SJCRH30 (cell line): ENCODE data around the gene RYR3. TPM values are rescaled to one million over a fixed set of nuclear protein-coding genes. Genes with fewer than 3 reads are reported as not detected.

ENCODE experiments used
- DNase-seq, 2 experiments: peaks; one replicate each; pipeline ENCODE4 v3.0.0-alpha.2; 2015 to 2020
- H3K27ac ChIP-seq: fragments of 250-450 bp; sonication (Bioruptor Pico); 2 replicates; pipeline ENCODE4 v1.5.1; 2020; ENCODE audit warnings: mild to moderate bottlenecking, moderate library complexity
- H3K27me3 ChIP-seq: fragments of 250-450 bp; sonication (Bioruptor Pico); 2 replicates; pipeline ENCODE4 v1.5.1; 2020; ENCODE audit warnings: mild to moderate bottlenecking, moderate library complexity
- H3K36me3 ChIP-seq: fragments of 250-450 bp; sonication (Bioruptor Pico); 2 replicates; pipeline ENCODE4 v1.5.1; 2020; ENCODE audit warnings: mild to moderate bottlenecking, moderate library complexity
- H3K4me1 ChIP-seq: fragments of 250-450 bp; sonication (Bioruptor Pico); 2 replicates; pipeline ENCODE4 v1.5.1; 2020; ENCODE audit warnings: mild to moderate bottlenecking, moderate library complexity
- H3K4me3 ChIP-seq: fragments of 250-450 bp; sonication (Bioruptor Pico); 2 replicates; pipeline ENCODE4 v1.5.1; 2020; ENCODE audit warnings: mild to moderate bottlenecking, moderate library complexity
- H3K9me3 ChIP-seq: fragments of 250-450 bp; sonication (Bioruptor Pico); replicated peaks from 2 replicates; pipeline ENCODE4 v1.5.1; 2020; ENCODE audit warnings: mild to moderate bottlenecking, moderate library complexity
- total RNA-seq: library from RNA; depleted of rRNA; stranded (reverse); fragments of >200 nt; shearing (Covaris generic); gene quantifications from 2 replicates; pipeline ENCODE4 v1.2.3, GENCODE V29; 2014

Gene RYR3
- total RNA-seq, 1 experiment from 2014 or later, result 23.4 TPM

DNA sequence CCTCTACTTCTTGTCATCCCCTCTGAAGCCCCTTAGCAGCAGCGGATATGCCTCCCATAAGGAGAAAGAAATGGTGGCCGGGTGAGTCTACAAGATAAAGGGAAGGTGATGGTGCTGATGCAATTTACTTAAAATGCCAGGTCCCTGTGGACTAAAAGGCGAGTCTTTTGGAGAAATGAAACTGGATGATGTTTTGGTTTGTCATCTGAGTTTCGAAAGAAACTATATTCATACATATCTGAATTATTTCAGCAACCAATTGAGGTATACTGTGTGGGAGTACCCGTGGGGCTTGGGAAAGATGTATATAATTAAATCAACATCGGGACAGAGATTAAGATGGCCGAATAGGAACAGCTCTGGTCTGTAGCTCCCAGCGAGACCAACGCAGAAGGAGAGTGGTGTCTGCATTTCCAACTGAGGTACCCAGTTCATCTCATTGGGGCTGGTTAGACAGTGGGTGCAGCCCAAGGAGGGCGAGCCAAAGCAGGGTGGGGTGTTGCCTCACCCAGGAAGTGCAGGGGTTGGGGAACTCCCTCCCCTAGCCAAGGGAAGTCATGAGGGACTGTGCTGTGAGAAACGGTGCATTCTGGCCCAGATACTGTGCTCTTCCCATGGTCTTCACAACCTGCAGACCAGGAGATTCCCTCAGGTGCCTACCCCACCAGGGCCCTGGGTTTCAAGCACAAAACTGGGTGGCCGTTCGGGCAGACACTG is 446.9 kb downstream of the RYR3 start:
- Histone ChIP-seq H3K4me1 (no peaks in the 10 kb centered on the region), H3K9me3 (no peaks in the 10 kb centered on the region), H3K4me3 (no peak overlapping the region)

DNA sequence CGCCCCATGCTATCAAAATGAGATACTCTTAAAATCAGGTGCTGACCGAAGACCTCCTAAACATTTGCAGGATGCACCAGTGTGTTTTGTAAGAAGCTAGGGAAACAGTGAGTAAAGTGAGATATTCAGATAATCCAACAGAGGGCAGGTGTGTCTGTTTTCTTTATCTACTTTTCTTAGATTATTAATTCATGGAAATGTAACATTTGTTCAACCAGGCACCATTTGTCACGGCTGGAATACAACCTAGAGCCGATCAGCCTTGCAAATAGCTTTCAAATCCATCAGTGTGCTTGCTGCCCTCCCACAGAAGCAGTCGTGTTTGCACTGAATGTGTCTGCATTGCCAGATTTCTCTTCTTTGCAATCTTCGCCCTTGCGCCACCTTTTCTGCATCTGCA is 455.6 kb downstream of the RYR3 start:
- Histone ChIP-seq H3K4me1 (no peaks in the 10 kb centered on the region), H3K27me3 (no peaks in the 10 kb centered on the region), H3K36me3 (peaks cover 12% of the 10 kb centered on the region), H3K4me3 (no peak overlapping the region), H3K27ac (no peak overlapping the region), H3K9me3 (no peaks in the 10 kb centered on the region)
- no peak for DNase-seq

More for the DNA sequence above, 446.9 kb downstream of the RYR3 start:
- no peak overlapping the region for H3K27ac ChIP-seq
- H3K36me3 ChIP-seq, result peaks cover 40% of the 10 kb centered on the region
- H3K27me3 ChIP-seq, result no peaks in the 10 kb centered on the region
- no peak for DNase-seq

DNA sequence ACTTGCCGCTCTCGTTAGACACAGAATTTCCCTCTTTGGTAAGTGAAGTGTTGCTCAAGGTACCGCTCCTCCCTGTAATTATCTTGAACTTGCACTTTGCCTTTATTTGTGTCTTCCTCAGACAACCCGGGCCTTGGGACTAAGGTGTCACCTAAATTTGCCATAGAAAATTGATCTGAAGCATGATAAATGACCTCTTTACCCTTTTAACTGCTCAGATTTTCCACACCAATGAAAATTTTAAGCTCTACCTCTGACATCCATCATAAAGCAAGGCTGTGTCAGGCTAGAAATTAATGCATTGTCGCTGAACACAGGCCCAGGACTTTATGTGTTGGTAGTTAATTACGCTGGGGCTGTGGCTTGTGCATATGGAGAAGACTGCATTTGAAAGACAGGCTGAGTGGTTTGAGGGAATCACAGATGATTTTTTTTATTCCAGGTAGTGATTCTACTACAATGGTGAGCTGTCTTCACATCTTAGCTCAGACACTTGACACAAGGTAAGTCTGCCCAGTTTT is 458.0 kb downstream of the RYR3 start:
- Histone ChIP-seq H3K27me3 (no peaks in the 10 kb centered on the region), H3K27ac (no peak overlapping the region), H3K4me3 (no peak overlapping the region), H3K9me3 (no peaks in the 10 kb centered on the region), H3K4me1 (no peaks in the 10 kb centered on the region), H3K36me3 (peaks cover 19% of the 10 kb centered on the region)
- DNase-seq, result no peak

DNA sequence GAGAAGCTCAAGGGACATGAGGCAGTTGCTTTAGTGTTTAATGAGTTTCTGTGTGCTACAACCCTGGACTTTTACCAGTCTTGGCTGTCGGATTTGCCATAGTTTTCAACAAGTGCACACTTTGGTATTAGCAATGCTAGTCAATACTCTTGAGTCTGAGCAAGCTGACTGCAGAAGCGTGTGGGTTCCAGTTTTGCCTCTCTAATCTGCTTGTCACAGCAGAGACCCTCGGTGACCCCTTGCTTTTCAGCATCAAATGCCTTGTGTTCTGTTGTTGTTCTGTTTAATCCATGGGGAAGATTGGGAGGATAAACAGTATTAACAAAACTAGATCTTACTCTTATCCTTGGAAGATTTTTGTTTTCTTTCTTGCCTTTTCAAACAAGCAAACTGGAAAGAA is 463.2 kb downstream of the RYR3 start:
- H3K27me3 ChIP-seq, result no peaks in the 10 kb centered on the region
- no peaks in the 10 kb centered on the region for H3K9me3 ChIP-seq
- H3K4me3 ChIP-seq, result no peak overlapping the region
- H3K36me3 ChIP-seq, result peaks cover 40% of the 10 kb centered on the region
- no peak for DNase-seq
- no peaks in the 10 kb centered on the region for H3K4me1 ChIP-seq
- H3K27ac ChIP-seq, result no peak overlapping the region

DNA sequence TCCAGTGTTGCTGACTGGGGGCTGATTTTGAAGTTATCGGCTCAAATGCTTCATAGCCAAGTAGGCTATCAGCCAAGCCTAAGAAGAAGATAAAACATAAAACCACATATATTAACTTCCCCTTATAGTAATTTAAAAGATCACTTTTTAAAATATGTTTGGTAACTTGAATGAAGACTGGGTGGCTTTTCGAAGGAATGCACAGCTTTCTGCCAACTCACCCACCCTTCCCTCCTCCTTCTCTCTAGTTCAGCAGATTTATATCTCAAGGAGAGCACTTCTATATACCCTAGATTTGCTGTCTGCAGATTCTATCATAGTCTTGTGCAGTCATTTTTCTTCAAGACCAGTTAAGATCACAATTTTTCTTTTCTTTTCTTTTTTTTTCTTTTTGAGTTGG is 468.1 kb downstream of the RYR3 start:
- Histone ChIP-seq H3K36me3 (peaks cover 37% of the 10 kb centered on the region), H3K27me3 (no peaks in the 10 kb centered on the region), H3K9me3 (no peaks in the 10 kb centered on the region), H3K4me3 (no peak overlapping the region), H3K4me1 (peaks cover 4% of the 10 kb centered on the region; the same call in 1 of the 2 replicates), H3K27ac (no peak overlapping the region)
- DNase-seq, result no peak

DNA sequence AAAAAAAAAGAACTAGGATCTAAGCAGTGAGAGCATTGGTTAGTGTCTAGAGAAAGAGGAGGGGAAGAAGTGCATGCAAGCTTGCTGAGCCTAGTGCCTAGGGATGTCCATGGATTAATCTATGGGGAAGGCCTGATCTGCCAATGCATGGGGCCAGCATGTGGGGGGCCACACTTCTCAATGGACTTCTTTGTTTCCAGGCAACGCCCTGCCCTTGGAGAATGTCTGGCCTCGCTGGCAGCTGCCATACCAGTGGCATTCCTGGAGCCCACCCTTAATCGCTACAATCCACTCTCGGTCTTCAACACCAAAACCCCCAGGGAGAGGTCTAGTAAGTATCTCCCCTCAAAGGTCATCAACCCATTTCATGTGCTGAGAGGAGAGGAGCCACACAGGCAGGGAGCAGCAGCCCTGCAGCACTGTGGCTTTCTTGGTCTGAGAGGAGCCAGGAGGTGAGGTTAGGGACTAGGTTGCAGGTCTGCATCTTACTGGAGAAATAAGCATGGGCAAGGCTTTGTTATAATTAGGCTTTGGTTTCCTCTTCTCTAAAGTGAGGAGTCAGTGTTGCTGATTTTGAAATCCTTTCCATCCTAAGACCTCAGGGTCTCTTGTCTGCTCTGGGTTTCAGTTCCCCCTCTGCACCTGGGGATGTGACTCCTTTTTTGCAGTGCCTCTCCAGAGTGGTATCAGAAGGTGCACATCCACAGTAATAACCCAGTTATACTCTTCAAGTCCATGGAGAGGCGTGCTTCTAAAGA is 469.4 kb downstream of the RYR3 start:
- no peaks in the 10 kb centered on the region for H3K27me3 ChIP-seq
- no peaks in the 10 kb centered on the region for H3K9me3 ChIP-seq
- no peak overlapping the region; the same call in 1 of the 2 replicates for H3K27ac ChIP-seq
- H3K4me3 ChIP-seq, result no peak overlapping the region
- H3K4me1 ChIP-seq, result peaks cover 4% of the 10 kb centered on the region; the same call in 1 of the 2 replicates
- peaks cover 43% of the 10 kb centered on the region for H3K36me3 ChIP-seq
- DNase-seq, result peak; percentile 59 to 69

DNA sequence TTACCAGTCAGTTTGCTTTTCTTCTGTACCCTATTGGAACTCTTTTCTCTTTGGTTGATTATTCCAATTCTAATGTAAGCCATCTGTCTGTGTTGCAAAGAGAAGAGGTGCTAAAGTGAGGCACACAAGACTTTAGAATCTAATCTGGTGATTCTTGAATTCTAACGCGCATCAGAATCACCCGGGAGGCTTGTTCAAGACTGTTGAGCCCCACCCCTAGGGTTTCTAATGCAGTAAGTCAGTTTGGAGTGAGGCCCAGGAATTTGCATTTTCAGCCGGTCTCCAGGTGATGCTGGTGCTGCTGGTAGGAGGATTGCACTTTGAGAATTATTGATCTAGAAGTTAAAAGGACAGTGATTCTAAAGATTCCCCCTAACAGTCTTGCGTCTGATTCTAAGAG is 472.2 kb downstream of the RYR3 start:
- peaks cover 28% of the 10 kb centered on the region for H3K36me3 ChIP-seq
- H3K9me3 ChIP-seq, result no peaks in the 10 kb centered on the region
- peaks cover 4% of the 10 kb centered on the region; the same call in 1 of the 2 replicates for H3K4me1 ChIP-seq
- H3K4me3 ChIP-seq, result no peak overlapping the region
- H3K27me3 ChIP-seq, result no peaks in the 10 kb centered on the region
- no peak for DNase-seq
- H3K27ac ChIP-seq, result no peak overlapping the region

DNA sequence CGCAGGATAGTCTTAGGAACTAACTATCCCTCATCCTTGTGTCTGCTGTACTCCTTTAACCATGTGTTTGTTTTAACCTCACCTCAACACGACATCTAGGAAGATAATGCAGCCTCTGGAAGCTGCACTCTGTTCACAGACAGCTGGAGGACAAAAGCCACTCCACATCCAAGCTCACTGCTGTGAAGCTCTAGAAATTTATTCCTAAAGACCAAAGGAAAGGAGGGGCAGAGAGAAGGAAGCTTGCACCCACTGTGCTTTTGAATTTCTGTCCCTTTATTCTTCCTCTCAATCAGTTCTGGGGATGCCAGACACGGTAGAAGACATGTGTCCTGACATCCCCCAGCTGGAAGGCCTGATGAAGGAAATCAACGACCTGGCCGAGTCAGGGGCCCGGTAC is 474.6 kb downstream of the RYR3 start:
- Histone ChIP-seq H3K9me3 (no peaks in the 10 kb centered on the region), H3K27ac (no peak overlapping the region), H3K4me1 (peaks cover 1% of the 10 kb centered on the region; the same call in 1 of the 2 replicates), H3K36me3 (peaks cover 22% of the 10 kb centered on the region), H3K4me3 (no peak overlapping the region), H3K27me3 (no peaks in the 10 kb centered on the region)
- no peak for DNase-seq

DNA sequence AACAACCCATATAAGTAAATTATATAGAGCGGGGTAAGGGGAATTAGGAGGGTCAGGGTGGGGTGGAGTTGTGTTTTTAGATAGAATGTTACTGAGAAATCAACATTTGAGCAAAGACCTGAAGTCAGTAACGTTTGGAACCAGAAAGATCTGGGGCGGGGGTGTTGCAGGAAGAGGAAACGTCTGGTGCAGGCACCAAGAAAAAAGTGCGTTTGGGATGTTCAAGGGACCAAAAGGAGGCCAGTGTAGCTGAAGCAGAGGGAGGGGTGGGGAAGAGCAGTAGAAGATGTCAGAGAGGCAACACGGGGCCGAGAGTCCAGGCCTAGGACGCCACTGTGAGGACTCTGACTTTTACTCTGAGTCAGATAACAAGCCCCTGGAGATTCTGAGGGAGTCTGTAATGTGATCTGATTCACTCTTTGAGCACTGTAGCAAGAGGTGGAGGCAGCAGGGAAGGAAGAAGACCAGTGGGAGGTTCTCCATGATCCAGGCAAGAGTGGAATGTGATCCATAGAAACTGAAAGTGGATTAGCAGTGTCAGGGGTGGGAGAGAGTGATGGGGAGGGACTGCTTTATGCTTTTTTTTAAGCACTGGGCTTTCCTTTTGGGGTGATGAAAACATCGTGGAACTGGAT is 478.3 kb downstream of the RYR3 start:
- H3K9me3 ChIP-seq, result no peaks in the 10 kb centered on the region
- DNase-seq, result peak; percentile 22 to 50
- peaks cover 21% of the 10 kb centered on the region for H3K36me3 ChIP-seq

DNA sequence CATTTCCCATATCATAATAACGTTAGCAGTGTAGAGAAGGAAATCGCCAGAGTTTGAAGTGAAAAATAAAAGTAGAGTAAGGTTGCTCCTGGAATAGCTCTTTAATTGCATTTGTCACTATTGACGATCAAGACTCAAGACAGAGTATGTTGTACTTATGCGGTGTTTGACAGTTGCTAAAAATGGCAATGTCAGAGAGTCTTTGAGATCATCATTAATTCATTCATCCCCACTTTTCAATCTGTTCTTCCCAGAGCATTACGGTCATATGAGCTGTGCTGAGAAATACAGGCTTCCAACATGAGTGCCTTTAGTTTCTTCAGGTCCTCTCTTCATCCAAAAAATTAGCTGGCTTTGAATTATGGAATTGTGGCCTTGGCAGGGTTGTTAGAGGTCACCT is 483.7 kb downstream of the RYR3 start:
- Histone ChIP-seq H3K27ac (no peak overlapping the region), H3K9me3 (no peaks in the 10 kb centered on the region), H3K27me3 (no peaks in the 10 kb centered on the region), H3K4me3 (no peak overlapping the region), H3K4me1 (no peaks in the 10 kb centered on the region), H3K36me3 (peaks cover 22% of the 10 kb centered on the region)
- DNase-seq, result no peak

More for the DNA sequence above, 478.3 kb downstream of the RYR3 start:
- Histone ChIP-seq H3K27me3 (no peaks in the 10 kb centered on the region), H3K27ac (no peak overlapping the region), H3K4me1 (no peaks in the 10 kb centered on the region), H3K4me3 (no peak overlapping the region)

DNA sequence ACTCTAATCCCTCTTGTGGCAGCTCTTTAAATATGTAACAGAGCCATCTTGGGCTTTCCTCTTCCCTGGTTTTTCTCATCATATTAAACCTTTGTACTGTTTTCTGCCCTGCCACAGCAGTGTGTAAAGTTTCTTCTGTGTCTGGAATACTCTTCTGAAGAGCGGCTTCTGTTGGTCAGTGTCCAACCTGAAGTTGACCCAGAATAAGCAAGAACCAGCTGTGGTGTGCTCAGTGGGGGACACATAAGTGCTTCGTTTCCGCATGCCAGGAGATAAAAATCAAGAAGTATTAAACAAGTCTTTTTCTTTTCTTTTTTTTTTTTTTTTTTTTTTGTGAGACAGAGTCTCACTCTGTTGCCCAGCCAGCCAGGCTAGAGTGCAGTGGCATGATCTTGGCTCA is 484.3 kb downstream of the RYR3 start:
- H3K27me3 ChIP-seq, result no peaks in the 10 kb centered on the region

DNA sequence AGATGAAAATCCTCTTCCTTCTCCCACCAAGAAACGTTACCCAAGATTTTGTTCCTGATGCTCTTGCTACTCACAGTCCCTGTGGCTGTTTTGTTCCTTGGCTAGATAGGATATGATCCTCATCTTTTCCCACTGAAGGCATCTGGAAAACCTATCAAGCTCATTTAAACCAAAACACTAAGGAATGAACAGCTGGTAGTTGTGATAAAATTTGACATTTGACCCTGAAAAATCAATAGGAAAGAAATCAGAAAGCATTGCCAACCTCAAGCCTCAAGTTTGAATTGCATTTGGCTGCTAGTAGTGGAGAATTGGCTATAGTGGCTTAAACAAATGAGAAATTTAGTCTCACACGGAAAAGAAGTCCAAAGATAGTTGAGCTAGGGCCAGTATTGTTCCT is 486.9 kb downstream of the RYR3 start:
- H3K27me3 ChIP-seq, result no peaks in the 10 kb centered on the region
- no peak overlapping the region for H3K27ac ChIP-seq
- H3K9me3 ChIP-seq, result no peaks in the 10 kb centered on the region
- no peak for DNase-seq
- peaks cover 33% of the 10 kb centered on the region for H3K36me3 ChIP-seq
- 0 out of 2 replicates have a peak, but pooled peaks cover 3% of the 10 kb centered on the region for H3K4me1 ChIP-seq
- H3K4me3 ChIP-seq, result no peak overlapping the region

More for the DNA sequence above, 484.3 kb downstream of the RYR3 start:
- Histone ChIP-seq H3K4me1 (no peaks in the 10 kb centered on the region), H3K4me3 (no peak overlapping the region), H3K27ac (no peak overlapping the region), H3K9me3 (no peaks in the 10 kb centered on the region), H3K36me3 (peaks cover 22% of the 10 kb centered on the region)
- DNase-seq, result no peak

DNA sequence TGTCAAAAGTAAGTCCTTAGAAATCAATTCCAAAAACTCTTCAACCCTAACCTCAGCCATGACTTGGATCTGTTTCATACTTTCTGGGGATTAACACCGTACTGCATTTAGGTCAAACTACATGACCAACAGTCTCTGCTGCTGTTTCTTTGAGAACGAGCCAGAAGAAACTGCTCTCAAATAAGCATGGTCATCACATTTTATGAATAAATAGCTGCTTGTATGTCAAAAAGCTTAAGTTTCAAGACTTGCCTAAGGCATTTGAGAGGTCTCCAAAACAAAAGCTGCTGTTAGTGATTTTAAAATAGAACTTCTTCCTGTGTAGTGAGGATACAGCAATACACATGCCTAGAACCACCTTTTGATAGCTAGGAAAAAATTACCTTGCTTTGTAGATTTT is 491.2 kb downstream of the RYR3 start:
- H3K4me1 ChIP-seq, result 0 out of 2 replicates have a peak, but pooled peaks cover 3% of the 10 kb centered on the region
- H3K27me3 ChIP-seq, result no peaks in the 10 kb centered on the region
- peaks cover 24% of the 10 kb centered on the region for H3K36me3 ChIP-seq
- no peak overlapping the region for H3K27ac ChIP-seq
- no peak for DNase-seq
- no peak overlapping the region for H3K4me3 ChIP-seq
- no peaks in the 10 kb centered on the region for H3K9me3 ChIP-seq

DNA sequence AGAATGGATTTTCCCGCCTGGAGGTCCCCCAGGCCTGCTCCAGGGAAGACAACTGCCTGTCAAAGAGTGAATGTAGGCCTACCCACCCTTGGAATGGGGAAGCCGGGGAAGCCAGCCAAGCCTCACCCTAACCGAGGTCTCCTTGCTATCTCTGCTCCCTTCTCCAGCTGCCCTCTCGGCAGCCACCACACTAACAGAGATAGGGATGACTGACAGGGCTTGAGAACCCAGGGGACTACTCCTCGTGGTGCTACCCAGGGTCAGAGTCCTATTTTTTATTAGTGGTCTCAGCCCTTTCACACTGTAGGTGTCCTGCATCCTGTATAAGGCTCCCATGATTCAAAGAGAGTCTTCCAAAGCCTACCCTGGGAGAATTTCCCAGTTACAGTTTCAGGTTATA is 496.9 kb downstream of the RYR3 start:
- no peak overlapping the region for H3K4me3 ChIP-seq
- no peak overlapping the region for H3K27ac ChIP-seq
- no peaks in the 10 kb centered on the region for H3K4me1 ChIP-seq
- H3K27me3 ChIP-seq, result no peaks in the 10 kb centered on the region
- peaks cover 47% of the 10 kb centered on the region for H3K36me3 ChIP-seq
- no peaks in the 10 kb centered on the region for H3K9me3 ChIP-seq
- DNase-seq, result no peak
